Epithelial cell of esophagus (primary cell): ENCODE results near the gene ETAA1.

Source experiments
- DNase-seq: peaks from one replicate; pipeline ENCODE4 v3.0.0; 2010; ENCODE audit warnings: low read depth
- H3K4me3 ChIP-seq: 2 replicates; pipeline ENCODE4 v1.5.1; 2011; ENCODE audit warnings: mild to moderate bottlenecking, low read length, control low read depth
- TF ChIP-seq, protein P1 (sequence below): IDR thresholded peaks from 2 replicates; pipeline ENCODE4 v1.5.1; 2011; ENCODE audit warnings: low read depth, mild to moderate bottlenecking, low read length, control low read depth, inconsistent platforms; ENCODE audit not compliant: insufficient read depth; ENCODE audit errors: missing control alignments

Gene ETAA1

DNA sequence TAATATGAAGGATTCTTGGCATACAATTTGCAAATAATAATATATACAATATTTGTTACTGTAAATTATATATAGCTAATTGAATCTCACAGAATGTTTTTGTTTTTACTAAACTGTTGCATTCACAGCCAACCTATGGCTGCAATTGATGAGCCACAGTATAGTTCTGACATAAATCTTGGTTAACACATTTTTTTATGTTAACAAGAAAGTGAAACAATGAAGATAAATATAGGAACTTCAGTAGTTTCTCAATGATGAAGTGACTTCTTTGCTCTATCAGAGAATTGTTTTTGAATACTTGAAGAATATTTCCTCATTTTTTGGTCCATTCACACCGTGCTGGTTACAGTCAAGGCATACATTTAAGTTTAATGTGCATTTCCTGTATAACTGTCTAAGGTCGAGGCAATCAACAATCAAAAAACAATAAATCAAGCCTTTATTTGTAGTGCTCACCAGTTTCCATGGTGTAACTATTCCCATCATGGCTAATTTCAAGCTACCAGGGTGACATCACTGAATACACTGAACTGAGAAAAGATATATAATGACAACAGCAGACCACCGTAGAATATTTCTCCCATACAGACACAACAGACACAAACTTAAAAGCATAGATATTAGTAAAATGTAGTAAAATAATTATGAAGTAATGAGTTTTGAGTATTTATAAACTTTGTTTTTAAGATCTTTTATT is 12.9 kb upstream of the ETAA1 start:
- TF ChIP-seq, protein P1, sequence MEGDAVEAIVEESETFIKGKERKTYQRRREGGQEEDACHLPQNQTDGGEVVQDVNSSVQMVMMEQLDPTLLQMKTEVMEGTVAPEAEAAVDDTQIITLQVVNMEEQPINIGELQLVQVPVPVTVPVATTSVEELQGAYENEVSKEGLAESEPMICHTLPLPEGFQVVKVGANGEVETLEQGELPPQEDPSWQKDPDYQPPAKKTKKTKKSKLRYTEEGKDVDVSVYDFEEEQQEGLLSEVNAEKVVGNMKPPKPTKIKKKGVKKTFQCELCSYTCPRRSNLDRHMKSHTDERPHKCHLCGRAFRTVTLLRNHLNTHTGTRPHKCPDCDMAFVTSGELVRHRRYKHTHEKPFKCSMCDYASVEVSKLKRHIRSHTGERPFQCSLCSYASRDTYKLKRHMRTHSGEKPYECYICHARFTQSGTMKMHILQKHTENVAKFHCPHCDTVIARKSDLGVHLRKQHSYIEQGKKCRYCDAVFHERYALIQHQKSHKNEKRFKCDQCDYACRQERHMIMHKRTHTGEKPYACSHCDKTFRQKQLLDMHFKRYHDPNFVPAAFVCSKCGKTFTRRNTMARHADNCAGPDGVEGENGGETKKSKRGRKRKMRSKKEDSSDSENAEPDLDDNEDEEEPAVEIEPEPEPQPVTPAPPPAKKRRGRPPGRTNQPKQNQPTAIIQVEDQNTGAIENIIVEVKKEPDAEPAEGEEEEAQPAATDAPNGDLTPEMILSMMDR, result no peak

DNA sequence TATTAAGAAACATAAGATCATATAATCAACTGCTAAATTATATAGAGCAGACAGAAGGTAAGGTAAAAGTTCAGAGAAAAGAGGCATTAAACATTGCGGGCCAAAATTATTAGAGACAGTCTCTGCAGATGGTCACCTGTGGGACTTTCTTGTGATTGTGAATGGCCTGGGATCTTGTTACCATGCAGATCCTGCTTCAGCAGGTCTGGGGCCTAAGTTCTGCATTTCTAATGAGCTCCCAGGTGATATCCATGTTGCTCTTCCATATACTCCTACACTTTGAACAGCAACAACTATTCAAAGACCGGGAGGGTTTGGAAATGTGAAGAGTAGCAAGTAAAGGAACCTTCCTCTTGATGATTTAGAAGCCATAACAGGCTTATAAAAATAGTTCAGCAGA is 8.5 kb upstream of the ETAA1 start:
- DNase-seq, result no peak
- no peak overlapping the region for H3K4me3 ChIP-seq
- TF ChIP-seq, protein P1, result no peak

More for the DNA sequence above, 12.9 kb upstream of the ETAA1 start:
- no peak overlapping the region for H3K4me3 ChIP-seq
- DNase-seq, result no peak

DNA sequence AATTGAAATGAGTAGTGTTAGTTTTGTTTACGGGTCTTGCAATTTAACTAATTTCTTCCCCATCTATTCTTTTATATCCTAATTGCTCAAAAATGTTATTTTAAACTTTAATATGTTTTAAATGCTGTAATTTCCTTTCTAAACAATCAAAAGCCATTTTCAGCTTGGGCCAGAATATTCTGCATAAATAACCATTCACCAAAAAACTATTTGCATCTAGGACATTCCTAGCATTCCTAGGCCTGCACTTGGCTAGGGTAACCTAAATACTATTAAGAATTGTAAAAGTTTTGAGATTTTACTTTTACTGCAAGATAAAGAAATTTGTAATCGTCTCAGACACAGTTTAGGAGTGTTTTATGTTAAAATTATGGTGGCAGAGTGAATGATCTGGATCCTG is 7.8 kb upstream of the ETAA1 start:
- no peak for DNase-seq
- TF ChIP-seq, protein P1, result no peak
- no peak overlapping the region for H3K4me3 ChIP-seq

DNA sequence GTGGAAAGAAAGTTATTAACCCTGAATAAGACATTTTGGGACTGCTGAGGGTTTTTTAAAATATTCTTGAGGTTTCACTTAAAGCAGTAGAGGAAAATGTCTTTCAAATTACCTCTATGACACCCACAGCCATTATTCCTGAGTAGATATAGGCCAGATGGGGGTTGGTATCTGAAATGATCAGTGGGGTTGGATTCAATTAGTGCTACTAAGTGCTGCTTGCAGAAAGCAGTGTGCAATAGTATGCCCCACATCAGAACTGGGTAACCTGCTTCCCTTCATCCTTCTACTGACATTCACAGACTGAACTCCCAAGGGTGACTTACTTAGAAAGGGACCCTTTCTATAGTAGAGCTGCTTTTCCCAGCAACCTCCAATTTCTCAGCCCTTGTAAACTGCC is 7.3 kb upstream of the ETAA1 start:
- TF ChIP-seq, protein P1, result no peak
- H3K4me3 ChIP-seq, result no peak overlapping the region
- no peak for DNase-seq

DNA sequence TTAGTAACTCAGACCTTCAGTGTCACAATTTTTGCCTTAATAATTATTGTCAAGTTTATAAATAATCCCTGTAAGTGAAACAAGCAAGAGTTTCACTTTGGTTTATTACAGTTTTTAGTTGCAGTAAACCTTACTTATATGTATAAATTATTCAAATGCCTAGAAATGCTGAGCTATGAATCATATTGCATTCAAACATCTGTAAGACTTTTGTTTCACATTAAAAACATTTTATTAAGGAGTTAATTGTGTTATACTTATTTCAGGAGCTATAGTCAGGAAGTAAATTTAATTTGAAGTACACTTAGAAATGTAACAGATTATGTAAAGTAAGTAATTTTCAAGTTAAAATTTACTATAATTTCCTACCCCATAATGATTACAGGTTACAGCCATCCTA is 3.9 kb upstream of the ETAA1 start:
- TF ChIP-seq, protein P1, result no peak
- DNase-seq, result no peak
- H3K4me3 ChIP-seq, result no peak overlapping the region

DNA sequence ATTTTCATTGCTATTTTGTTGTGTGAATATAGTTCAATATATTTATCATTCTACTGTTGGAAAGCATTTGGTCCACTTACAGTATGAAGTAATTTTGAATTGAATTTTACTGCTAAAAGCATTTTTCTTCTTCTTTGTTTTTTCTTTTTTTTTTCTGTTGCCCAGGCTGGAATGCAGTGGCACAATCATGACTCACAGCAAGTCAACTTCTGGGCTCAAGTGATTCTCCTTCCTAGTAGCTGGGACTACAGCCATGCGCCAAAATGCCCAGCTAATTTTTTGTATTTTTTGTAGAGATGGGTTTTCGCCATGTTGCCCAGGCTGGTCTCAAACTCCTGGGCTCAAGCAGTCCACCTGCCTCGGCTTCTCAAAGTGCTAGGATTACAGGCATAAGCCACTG is 2.4 kb upstream of the ETAA1 start:
- no peak overlapping the region for H3K4me3 ChIP-seq
- TF ChIP-seq, protein P1, result no peak
- DNase-seq, result peak; percentile 61

DNA sequence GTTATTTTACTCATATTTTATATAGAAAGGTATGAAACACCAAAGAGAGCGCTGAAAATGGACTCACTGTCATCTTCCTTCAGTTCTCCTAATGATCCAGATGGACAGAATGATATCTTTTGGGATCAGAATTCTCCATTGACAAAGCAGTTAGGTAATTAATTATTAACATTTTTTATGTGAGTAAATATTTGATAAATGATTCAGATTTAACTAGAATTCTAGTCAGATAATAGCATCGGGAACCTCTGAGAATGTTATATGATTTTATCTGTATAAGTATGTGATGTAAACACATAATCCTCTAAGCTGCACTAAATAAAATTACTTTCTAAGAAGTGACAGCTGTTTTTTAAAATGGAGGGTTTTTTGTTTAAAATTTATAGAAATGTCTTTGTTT is 2.0 kb downstream of the ETAA1 start:
- DNase-seq, result no peak
- TF ChIP-seq, protein P1, result no peak
- no peak overlapping the region for H3K4me3 ChIP-seq
